ENCODE data around the gene IGSF22. TPM values are rescaled to one million over a fixed set of nuclear protein-coding genes. Genes with fewer than 3 reads are reported as not detected.

IGSF22 gene
- total and polyA plus RNA-seq, 9 donors = 0.11 to 1.5 (median 1.0) TPM; not detected in 1

DNA sequence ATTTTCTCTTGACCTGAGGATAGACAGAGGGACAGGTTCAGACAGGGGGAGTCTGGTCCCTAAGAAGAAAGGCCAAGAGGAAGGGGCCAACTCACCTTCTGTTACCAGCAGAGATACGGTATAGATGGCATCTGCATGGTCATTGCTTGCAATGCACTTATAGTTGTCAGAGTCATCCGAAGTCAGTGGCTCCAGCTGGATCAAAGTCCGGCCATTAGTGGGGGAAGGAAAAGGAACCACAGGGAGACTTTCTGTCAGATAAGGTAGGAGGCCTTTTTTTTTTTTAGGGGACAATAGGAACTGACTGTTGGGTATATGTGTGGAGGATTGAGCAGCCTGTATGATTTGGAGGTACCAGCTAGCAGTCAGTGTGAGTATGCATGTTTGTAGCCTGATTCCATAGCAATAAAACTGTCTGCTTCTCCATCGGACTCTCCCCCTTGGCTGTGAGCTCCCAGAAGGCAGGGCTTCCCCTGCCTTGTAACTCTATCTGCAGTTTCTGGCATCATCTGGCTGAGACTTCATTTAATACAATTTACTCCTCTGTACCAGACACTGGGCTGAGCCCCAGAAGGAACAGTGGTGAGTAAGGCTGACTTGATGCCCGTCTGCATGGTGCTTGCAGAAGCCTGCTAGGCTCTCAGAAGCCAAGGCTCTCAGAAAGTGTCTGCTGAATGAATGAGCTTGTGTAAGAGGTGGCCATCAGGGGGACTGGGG, 5.7 kb downstream of the IGSF22 start:
- no peak for DNase-seq
- TF ChIP-seq POLR2A (IDR thresholded peaks at IDR 0.05) (no peak), EP300 (IDR thresholded peaks at IDR 0.05) (no peak)
- TF ChIP-seq, protein P1, sequence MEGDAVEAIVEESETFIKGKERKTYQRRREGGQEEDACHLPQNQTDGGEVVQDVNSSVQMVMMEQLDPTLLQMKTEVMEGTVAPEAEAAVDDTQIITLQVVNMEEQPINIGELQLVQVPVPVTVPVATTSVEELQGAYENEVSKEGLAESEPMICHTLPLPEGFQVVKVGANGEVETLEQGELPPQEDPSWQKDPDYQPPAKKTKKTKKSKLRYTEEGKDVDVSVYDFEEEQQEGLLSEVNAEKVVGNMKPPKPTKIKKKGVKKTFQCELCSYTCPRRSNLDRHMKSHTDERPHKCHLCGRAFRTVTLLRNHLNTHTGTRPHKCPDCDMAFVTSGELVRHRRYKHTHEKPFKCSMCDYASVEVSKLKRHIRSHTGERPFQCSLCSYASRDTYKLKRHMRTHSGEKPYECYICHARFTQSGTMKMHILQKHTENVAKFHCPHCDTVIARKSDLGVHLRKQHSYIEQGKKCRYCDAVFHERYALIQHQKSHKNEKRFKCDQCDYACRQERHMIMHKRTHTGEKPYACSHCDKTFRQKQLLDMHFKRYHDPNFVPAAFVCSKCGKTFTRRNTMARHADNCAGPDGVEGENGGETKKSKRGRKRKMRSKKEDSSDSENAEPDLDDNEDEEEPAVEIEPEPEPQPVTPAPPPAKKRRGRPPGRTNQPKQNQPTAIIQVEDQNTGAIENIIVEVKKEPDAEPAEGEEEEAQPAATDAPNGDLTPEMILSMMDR (IDR thresholded peaks at IDR 0.05) = no peak
- H3K9me3 ChIP-seq = no peaks in the 10 kb centered on the region
- no peaks in the 10 kb centered on the region for H3K27me3 ChIP-seq
- peak overlapping the region; percentile 4 to 80 for H3K27ac ChIP-seq
- 55 to 67% (median 65%) methylated on average over 5 of the region's 5 CpGs for WGBS, 3 donors
- intact Hi-C loops (cut with DNase I) = loop anchor here in 2 of 4 donors (2.0 to 10.0 kb wide), 2 partner anchors 19 to 195 kb away; partner anchors contain the start of gene TSG101 (in 2 of the 2)
- no peak overlapping the region for H3K4me3 ChIP-seq
- H3K4me1 ChIP-seq (ENCODE audit: insufficient read depth) = peaks cover 3% of the 10 kb centered on the region
- H3K36me3 ChIP-seq = no peaks in the 10 kb centered on the region

DNA sequence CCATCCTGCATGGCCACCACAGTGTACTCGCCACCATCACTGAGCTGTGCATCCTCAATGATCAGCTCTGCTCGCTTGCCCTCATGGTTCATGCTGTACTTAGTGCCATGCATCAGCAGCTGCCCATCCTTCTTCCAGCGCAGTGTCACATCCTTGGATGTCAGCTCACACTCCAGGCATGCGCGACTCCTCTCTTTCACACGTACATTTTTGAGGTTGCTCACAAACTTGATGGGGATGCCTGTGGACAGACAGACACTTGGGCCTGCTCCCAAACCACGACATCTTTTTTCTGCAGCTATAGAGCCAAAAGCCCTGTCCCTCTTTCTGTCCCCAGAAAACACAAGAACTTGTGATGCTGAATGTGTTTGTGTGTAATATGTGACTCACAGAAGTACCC, 10.5 kb downstream of the IGSF22 start:
- intact Hi-C loops (cut with DNase I) = no loop called here
- peak in 1 of 5 donors; percentile 17 for DNase-seq
- WGBS, 3 donors = 76 to 87% (median 82%) methylated on average over 7 of the region's 7 CpGs

DNA sequence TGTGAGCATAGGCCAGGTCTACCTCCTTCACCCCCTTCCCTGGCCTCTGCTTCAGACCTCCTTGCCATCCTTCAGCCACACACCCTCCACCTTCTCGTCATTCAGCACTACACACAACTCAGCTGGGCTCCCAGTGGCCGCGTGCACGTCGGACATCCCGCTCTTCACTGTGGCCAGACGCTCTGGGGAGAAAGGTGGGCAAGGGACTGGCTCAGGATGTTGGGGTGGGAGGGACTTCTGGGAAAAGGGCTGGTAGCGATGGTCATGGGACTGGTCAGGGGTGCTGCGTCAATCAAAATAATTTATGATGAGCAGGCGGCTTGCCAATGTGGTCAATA, 11.6 kb downstream of the IGSF22 start:
- Histone ChIP-seq H3K27ac (no peak overlapping the region), H3K4me3 (no peak overlapping the region), H3K36me3 (no peaks in the 10 kb centered on the region), H3K4me1 (ENCODE audit: insufficient read depth) (no peaks in the 10 kb centered on the region), H3K9me3 (no peaks in the 10 kb centered on the region), H3K27me3 (no peaks in the 10 kb centered on the region)
- peak in 1 of 5 donors; percentile 24 for DNase-seq
- intact Hi-C loops (cut with DNase I) = loop anchor here in 1 of 4 donors (5.0 kb wide), 1 partner anchor 82 kb away; the partner anchor contains the start of gene SPTY2D1
- TF ChIP-seq EP300 (IDR thresholded peaks at IDR 0.05) = no peak
- TF ChIP-seq, protein P1 (IDR thresholded peaks at IDR 0.05) = no peak
- no peak for TF ChIP-seq POLR2A (IDR thresholded peaks at IDR 0.05)
- 84 to 91% (median 87%) methylated on average over 10 of the region's 10 CpGs for WGBS, 3 donors

More for the DNA sequence above, 10.5 kb downstream of the IGSF22 start:
- no peaks in the 10 kb centered on the region for H3K9me3 ChIP-seq
- H3K27ac ChIP-seq = no peak overlapping the region
- no peaks in the 10 kb centered on the region for H3K27me3 ChIP-seq
- H3K4me3 ChIP-seq = no peak overlapping the region
- peaks cover under 1% of the 10 kb centered on the region for H3K4me1 ChIP-seq (ENCODE audit: insufficient read depth)
- TF ChIP-seq POLR2A (IDR thresholded peaks at IDR 0.05) = no peak
- TF ChIP-seq, protein P1 (IDR thresholded peaks at IDR 0.05) = no peak
- TF ChIP-seq EP300 (IDR thresholded peaks at IDR 0.05) = no peak
- no peaks in the 10 kb centered on the region for H3K36me3 ChIP-seq

DNA sequence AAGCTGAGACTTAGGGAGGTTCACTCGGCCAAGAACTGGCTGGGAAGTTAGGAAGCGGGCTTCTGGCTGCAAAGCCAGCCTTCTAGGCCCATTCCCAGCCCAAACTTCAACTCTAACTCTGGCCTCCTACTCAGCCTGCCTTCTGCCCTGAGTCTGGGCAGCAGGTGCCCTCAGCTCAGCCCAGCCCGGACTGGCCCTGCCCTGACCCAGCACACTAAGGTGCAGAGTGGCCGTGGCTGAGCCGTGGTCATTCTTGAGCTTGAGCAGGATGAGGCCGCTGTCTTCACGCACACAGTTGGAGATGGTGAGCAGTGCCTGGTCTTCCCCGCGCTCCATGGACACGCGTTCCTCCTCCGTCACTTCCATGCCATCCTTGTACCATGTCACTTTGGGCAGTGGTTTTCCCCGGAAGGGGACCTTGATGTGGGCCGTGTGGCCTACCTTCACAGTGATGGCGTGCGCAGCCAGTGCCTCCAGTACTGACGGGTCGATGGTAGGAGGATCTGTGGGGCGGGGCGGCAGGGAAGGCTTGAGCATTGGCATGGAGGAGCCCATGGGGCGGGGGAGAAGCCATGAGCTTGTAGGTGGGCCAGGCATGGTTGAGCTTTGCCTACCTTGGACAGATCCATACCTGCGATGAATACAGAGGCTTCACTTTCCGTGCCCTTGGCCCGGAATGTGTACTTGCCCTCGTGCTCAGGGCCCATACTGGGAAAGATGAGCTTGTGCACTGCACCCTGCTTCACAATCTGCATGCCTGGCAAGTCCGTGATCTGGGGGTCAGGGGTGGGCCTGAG, 12.1 kb downstream of the IGSF22 start:
- Histone ChIP-seq H3K4me1 (ENCODE audit: insufficient read depth) (no peaks in the 10 kb centered on the region), H3K9me3 (no peaks in the 10 kb centered on the region), H3K36me3 (no peaks in the 10 kb centered on the region), H3K27ac (no peak overlapping the region), H3K4me3 (no peak overlapping the region), H3K27me3 (no peaks in the 10 kb centered on the region)
- no peak for TF ChIP-seq POLR2A (IDR thresholded peaks at IDR 0.05)
- TF ChIP-seq, protein P1 (IDR thresholded peaks at IDR 0.05) = no peak
- no peak for TF ChIP-seq EP300 (IDR thresholded peaks at IDR 0.05)
- DNase-seq = peak in 1 of 5 donors; percentile 29
- WGBS, 3 donors = 93 to 96% (median 94%) methylated on average over 26 of the region's 26 CpGs
- intact Hi-C loops (cut with DNase I) = loop anchor here in 1 of 4 donors (5.0 kb wide), 1 partner anchor 82 kb away; the partner anchor contains the start of gene SPTY2D1

Data from ovary (tissue), 9 donors.